LHCN-M2 (cell line): ENCODE results near the gene C1QC. TPM values are rescaled to one million over a fixed set of nuclear protein-coding genes. Genes with fewer than 3 reads are reported as not detected.

Experiments
- DNase-seq: peaks from one replicate; pipeline ENCODE4 v3.0.0-alpha.2; 2012; ENCODE audit warnings: low read depth
- total RNA-seq: library from RNA; depleted of rRNA; stranded (reverse); fragments of >200 nt; gene quantifications from 2 replicates; pipeline ENCODE4 v1.2.3, GENCODE V29; 2014; rRNA removed

Gene C1QC
- total RNA-seq, 1 experiment from 2014 or later, result not detected

DNA sequence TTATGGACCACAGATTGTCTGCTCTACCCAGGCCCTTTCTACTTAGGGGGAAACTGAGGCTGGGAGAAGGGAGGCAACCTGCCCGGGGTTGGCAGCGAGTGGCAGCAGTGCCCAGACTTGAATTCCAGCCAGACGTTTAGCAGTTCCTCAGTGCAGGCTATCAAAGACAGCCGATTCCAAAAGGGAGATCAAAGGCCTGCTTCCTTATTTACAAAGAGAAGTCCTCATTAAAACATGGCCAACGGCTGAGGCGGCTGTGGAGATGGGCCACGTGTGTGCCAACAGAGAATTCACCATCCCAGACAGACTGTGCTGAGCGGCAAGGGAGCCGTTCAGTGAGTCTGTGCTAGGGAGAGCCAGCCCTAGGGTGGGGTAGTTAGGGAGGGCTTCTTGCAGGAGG is 37.3 kb downstream of the C1QC start:
- DNase-seq, result no peak

DNA sequence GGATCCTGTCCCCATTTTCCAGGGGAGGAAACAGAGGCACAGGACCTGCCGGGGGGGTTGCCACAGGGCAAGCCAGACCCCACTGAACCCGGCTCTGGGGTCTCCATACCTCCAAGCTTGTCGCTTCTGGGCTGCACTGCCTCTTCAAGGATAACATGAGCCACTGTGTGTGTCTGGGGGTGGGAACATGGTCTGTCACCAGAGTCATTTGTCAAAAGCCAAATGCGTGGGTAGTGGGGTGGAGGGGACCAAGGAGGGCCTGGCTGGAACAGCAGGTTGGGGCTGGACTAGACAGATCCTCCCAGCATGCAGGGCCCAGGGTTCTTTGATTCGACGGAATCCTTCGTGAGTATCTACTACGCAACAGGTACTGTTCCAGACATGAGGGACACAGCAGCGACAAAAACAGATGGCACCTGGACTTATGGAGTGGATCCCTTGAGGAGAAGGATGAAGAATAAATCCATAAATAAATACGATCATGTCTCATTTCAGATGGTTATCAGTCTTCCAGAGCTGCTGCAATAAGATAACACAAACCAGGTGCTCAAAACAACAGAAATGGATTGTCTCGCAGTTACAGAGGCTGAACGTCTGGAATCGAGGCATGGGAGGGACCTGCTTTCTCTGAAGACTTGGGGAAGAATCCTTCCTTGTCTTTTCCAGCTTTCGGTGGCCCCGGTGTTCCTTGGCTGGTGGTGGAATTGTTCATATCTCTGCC is 38.3 kb downstream of the C1QC start:
- no peak for DNase-seq

DNA sequence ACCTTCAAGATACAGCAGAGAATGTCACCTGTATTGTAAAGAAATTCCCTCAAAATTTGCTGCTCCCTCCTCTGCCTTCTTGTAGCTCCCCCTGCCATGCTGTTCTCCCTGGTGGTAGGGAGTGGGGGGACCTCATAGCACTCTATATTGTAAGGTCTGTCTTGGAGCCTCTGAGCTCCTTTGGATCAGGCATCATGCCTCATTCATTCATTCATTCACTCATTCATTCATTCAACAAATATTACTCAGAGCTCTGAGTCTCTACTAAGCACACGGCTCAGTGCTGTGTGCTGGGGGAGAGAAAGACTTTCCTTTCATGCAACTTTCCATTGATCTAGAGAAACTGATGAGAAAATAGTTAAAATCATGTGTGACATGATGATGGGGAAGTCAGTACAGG is 40.1 kb downstream of the C1QC start:
- DNase-seq, result no peak

DNA sequence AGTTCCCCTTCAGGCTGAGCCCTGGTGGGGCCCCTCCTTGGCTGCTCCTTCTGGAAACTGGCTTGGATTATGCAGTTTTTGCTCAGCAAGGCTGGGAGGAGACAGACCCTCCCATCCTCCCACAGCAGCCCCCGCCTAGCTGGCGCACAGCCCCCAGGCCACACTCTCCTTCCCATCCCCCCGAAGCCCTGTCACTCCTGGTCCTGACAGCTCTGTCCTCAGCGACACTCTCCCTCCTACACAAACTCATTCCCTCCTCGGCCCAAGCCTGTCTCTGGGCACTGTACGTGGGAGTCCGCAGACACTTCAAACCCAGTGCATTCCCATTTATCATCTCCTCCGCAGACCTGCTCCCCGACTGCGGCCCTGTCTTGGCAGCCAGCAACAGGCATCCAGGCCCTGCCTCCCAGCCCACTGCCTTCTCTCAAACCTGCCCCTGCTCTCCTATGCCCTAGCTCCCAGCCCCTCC is 42.2 kb downstream of the C1QC start:
- DNase-seq, result no peak

DNA sequence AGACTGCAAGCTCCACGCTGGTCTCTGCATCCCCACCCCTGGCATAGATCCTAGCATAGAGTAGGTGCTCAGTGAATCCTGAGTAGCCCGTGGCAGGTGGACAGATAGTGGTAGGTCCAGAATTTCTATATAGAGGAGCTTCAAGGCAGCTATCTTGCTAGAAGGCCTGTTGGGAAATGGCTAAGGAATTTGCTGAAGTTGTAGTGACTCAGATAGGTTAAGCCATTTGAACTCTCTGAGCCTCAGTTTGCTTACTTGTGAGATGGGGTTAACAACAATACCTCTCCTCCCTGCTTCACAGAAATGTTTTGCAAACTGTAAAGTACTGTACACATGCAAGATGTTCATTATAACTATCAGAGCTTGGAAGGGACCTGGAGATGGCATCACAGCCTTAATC is 43.8 kb downstream of the C1QC start:
- DNase-seq, result no peak

DNA sequence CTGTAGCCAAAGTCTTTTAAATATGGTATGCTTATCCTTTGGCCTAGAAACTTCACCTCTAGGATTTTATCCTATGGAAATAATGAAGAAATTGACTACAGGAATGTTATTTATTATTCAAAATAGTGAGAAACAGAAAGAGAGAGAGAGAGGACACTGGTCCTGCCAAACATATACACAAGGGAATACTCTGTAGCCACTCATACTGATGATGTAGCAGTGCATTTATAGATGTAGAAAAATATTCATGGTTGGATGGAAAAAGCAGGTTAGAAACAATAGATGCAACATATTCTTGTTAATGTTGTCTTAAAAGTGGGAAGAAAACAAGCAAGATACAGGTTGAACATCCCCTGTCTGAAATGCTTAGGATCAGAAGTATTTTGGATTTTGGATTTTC is 45.0 kb downstream of the C1QC start:
- DNase-seq, result no peak

DNA sequence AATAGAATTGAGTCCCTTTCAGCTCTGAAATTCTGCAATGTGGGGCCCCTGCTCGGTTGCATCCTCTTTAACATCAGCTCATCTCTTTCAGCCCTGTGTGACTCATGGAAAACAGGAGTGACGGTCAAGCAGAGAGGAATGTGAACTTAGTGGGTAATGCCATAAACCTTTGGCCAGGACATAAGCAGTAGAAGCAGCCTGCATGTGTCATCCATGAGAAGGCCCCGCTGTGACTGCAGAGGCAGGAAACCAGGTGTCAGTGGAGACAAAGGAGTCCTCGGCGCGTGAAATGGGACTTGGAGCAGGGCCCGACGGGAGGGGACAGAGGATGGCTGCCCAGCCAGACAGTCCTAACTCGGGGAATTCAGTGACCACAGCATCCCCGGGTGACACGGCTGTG is 46.1 kb downstream of the C1QC start:
- DNase-seq, result peak; percentile 80

DNA sequence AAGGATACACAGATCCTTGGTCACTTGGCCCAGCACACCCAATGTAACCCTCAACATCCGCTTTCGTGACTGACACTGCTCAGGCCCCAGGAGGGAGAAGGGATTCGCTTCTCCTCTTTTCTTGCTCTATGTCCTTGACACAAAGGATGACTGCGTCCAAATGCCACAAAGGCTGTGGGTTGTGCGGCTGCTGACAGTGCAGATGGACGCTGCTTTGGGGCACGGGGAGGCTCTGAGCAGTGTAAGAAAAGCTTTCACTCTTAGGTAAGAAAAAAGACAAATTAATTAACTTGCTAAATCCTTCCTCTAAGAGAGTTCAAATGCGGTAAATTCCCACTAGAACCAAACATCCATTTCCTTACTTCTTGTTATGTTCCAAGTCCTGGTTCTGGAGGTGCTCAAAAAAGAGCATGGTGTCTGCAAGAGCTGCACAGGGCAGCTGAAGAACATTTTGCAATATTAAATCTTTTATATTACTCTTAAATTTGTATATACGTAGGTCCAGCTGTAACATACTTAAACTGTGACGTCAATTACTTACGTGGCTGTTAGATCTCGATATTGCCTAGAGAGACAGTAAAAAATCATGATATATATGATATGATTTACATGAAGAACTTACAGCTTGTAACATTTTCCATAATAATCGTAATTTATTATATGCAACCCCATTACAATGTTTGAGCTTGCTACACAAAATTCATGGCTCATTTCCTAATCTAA is 47.8 kb downstream of the C1QC start:
- DNase-seq, result no peak

DNA sequence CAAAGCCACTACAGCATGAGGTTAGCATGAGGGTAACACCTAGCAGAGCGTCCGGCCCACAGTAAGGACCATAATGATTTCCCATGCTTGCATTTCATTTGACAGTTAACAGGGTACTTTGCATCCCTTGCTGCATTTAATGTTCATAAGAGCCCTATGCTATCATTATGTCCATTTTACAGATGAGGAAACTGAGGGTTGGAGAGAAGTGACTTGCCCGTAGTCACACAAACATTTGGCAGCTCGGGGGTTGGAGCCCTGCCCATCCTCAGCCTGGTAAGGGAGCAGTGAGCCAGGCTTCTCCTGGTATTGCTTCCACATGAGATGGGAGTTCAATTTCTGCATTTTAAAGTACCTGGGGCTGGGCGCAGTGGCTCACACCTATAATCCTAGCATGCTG is 50.7 kb downstream of the C1QC start:
- DNase-seq, result no peak

DNA sequence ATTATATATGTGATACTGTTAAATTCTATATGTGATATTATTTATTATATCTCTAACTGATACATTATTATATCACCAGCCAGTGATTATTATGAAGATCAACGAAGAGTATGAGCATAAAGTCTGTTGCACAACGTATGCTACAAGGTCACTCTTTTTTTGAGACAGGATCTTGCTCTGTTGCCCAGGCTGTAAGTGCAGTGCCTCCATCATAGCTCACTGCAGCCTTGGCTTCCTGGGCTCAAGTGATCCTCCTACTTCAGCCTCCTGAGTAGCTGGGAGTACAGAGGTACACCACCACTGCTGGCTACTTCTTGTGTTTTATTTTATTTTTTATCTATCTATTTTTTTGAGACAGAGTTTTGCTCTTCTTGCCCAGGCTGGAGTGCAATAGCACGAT is 53.2 kb downstream of the C1QC start:
- DNase-seq, result no peak

Other genes with a start within 250 kb of the C1QC start
- gene ZBTB40, start 191.8 kb upstream of the C1QC start, total RNA-seq, result 10.1 and 12.9 TPM in 2 replicates
- not detected in 2 replicates for gene EPHA8, start 80.1 kb upstream of the C1QC start, total RNA-seq
- gene C1QA, start 7.0 kb upstream of the C1QC start, total RNA-seq, result not detected in 2 replicates
- not detected in 2 replicates for gene C1QB, start 9.6 kb downstream of the C1QC start, total RNA-seq
- 2.6 and 3.5 TPM in 2 replicates for gene EPHB2, start 67.2 kb downstream of the C1QC start, total RNA-seq